Small intestine (tissue), 7 donors: Measurements from ENCODE around the gene FZD8. TPM values are rescaled to one million over a fixed set of nuclear protein-coding genes. Genes with fewer than 3 reads are reported as not detected.

Experiments used
- DNase-seq, 2 donors: peaks; one replicate each; pipeline versions ENCODE4 v3.0.0 to v3.0.0-alpha.2; 2013
- FAIRE-seq: peaks from 2 replicates; lab custom pipeline; 2012; peaks lifted over from hg19 to GRCh38; lab: Jason Lieb, UNC
- H3K27ac ChIP-seq, 3 donors: one replicate each; pipeline ENCODE4 v1.5.1; 2013; ENCODE audit warnings: low read length in 2 of 3, mild to moderate bottlenecking in 2 of 3, control low read depth in 1 of 3, inconsistent platforms in 1 of 3, low read depth in 1 of 3, moderate library complexity in 1 of 3
- H3K27me3 ChIP-seq, 3 donors: one replicate each; pipeline ENCODE4 v1.6.1; 2013; ENCODE audit warnings: low read length in 3 of 3, inconsistent platforms in 1 of 3; ENCODE audit not compliant: control insufficient read depth in 3 of 3, insufficient read depth in 3 of 3
- H3K36me3 ChIP-seq, 3 donors: one replicate each; pipeline ENCODE4 v1.6.1; 2013; ENCODE audit warnings: low read length in 3 of 3, inconsistent platforms in 1 of 3, low read depth in 1 of 3, mild to moderate bottlenecking in 1 of 3, moderate library complexity in 1 of 3; ENCODE audit not compliant: control insufficient read depth in 3 of 3, insufficient read depth in 2 of 3
- H3K4me1 ChIP-seq, 3 donors: one replicate each; pipeline ENCODE4 v1.6.1; 2013; ENCODE audit warnings: low read length in 2 of 3, inconsistent platforms in 1 of 3, low read depth in 1 of 3, mild to moderate bottlenecking in 1 of 3, moderate library complexity in 1 of 3; ENCODE audit not compliant: control insufficient read depth in 3 of 3, insufficient read depth in 2 of 3
- H3K4me3 ChIP-seq, 3 donors: one replicate each; pipeline ENCODE4 v1.5.1; 2013; ENCODE audit warnings: low read length in 3 of 3, control low read depth in 1 of 3, inconsistent platforms in 1 of 3, low read depth in 1 of 3, mild to moderate bottlenecking in 1 of 3, moderate library complexity in 1 of 3
- H3K9me3 ChIP-seq, 2 donors: one replicate each; pipeline ENCODE4 v1.6.1; 2013; ENCODE audit warnings: low read depth in 1 of 2, low read length in 1 of 2; ENCODE audit not compliant: control insufficient read depth in 2 of 2, insufficient read depth in 1 of 2
- WGBS, 3 donors: extraction: QIAGEN DNeasy Blood & Tissue Kit; methylation state at CpG; one replicate each; pipeline ENCODE4 v1.1.7; 2013; 5-methylcytosine and 5-hydroxymethylcytosine counted together
- polyA plus RNA-seq, 4 donors: library from polyadenylated mRNA; stranded (reverse) in 3 of 4; unstranded in 1 of 4; fragments of 200-250 nt in 3 of 4; fragments of 120-200 nt in 1 of 4; gene quantifications; one replicate each; pipeline versions ENCODE4 v1.2.1 to v1.2.3, GENCODE V29; 2013
- donor health status: healthy with polysubstance abuse.
- donor health status: control.
- donor health status: control.
- donor health status: Bipolar disorder and iron deficiency.
- donor health status: healthy.

The FZD8 gene
- polyA plus RNA-seq, 4 donors = 0.27 to 4.3 (median 1.6) TPM; not detected in 1

- Histone ChIP-seq H3K9me3 (no peaks in the 10 kb centered on the region), H3K27me3 (no peaks in the 10 kb centered on the region), H3K36me3 (no peaks in the 10 kb centered on the region), H3K4me3 (no peak overlapping the region), H3K4me1 (no peaks in the 10 kb centered on the region), H3K27ac (no peak overlapping the region)
- DNase-seq (no peak), FAIRE-seq (no peak)
- WGBS, 3 donors = 84 to 90% (median 86%) methylated on average over 1 of the region's 1 CpG
Observed at GRCh38 chr10:35631404-35631803, 10.7 kb downstream of the FZD8 start.

- H3K4me3 ChIP-seq = no peak overlapping the region
- WGBS, 3 donors = 82 to 85% (median 82%) methylated on average over 6 of the region's 6 CpGs
- H3K4me1 ChIP-seq = no peaks in the 10 kb centered on the region
- H3K27ac ChIP-seq = no peak overlapping the region
- H3K36me3 ChIP-seq = no peaks in the 10 kb centered on the region
- no peak for DNase-seq
- no peak for FAIRE-seq
- no peaks in the 10 kb centered on the region for H3K27me3 ChIP-seq
- H3K9me3 ChIP-seq = no peaks in the 10 kb centered on the region
Observed at GRCh38 chr10:35626971-35627507, 15.1 kb downstream of the FZD8 start.

- H3K27me3 ChIP-seq = peaks cover 0 to 3% (median 2%) of the 10 kb centered on the region in 3 donors
- DNase-seq (no peak), FAIRE-seq (no peak)
- 31 to 45% (median 41%) methylated on average over 5 of the region's 5 CpGs for WGBS, 3 donors
- H3K36me3 ChIP-seq = no peaks in the 10 kb centered on the region
- peaks cover 0 to 6% of the 10 kb centered on the region in 2 donors for H3K9me3 ChIP-seq
- H3K4me3 ChIP-seq = no peak overlapping the region
- no peak overlapping the region for H3K27ac ChIP-seq
- H3K4me1 ChIP-seq = no peaks in the 10 kb centered on the region
Observed at GRCh38 chr10:35614312-35614711, 27.8 kb downstream of the FZD8 start.

DNA sequence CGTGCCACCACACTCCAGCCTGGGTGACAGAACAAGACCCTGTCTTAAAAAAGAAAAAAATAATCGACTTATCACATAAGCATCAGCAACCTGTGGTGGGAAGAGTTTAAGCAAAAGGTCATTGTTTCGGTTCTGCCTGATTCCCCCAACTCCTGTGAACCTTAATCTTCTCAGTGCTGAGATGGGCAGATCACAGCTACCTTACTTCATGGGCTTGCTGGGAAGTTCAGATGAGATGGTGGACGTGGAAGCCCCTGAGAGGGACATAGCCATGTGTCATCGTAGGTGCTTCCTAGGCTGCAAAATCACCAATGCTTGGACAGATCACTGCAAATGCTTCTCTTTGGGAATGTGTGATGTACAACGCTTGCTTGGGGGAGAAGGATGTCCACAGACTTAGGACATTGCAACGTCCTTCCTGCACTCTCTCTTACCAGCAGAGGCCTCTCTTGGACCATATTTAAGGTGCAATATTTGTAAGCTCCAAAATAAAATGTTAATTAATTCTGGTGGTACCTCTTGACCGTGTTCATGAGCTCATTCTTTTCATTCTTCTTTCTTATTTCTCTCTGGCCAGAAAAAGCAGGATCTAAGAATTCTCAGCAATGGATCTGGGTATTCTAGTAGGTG is 28.4 kb downstream of the FZD8 start:
- 57 to 62% (median 62%) methylated on average over 8 of the region's 8 CpGs for WGBS, 3 donors
- Histone ChIP-seq H3K27me3 (peaks cover 0 to 6% (median 2%) of the 10 kb centered on the region in 3 donors), H3K4me1 (no peaks in the 10 kb centered on the region), H3K4me3 (no peak overlapping the region), H3K9me3 (peaks cover 0 to 6% of the 10 kb centered on the region in 2 donors), H3K27ac (no peak overlapping the region), H3K36me3 (no peaks in the 10 kb centered on the region)
- DNase-seq (no peak), FAIRE-seq (no peak)

DNA sequence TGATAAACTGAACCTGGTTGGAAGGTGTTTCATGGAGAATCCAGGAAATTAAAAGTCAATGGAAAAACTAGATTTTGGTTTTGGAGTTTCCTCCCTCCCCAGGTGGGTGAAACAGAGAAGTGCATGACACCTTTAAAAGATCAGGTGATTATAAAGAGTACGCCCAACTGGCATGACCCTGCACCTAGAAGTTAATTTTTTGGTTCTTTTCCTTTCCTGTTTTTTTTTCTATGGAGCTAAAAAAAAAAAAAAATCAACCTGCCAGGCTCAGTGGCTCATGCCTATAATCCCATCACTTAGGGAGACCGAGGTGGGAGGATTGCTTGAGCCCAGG is 29.0 kb downstream of the FZD8 start:
- Histone ChIP-seq H3K4me1 (no peaks in the 10 kb centered on the region), H3K9me3 (peaks cover 0 to 6% of the 10 kb centered on the region in 2 donors), H3K27ac (no peak overlapping the region), H3K27me3 (peaks cover 2 to 12% (median 5%) of the 10 kb centered on the region in 3 donors), H3K4me3 (no peak overlapping the region), H3K36me3 (no peaks in the 10 kb centered on the region)
- DNase-seq (no peak), FAIRE-seq (no peak)
- 50 to 75% (median 52%) methylated on average over 2 of the region's 2 CpGs for WGBS, 3 donors

DNA sequence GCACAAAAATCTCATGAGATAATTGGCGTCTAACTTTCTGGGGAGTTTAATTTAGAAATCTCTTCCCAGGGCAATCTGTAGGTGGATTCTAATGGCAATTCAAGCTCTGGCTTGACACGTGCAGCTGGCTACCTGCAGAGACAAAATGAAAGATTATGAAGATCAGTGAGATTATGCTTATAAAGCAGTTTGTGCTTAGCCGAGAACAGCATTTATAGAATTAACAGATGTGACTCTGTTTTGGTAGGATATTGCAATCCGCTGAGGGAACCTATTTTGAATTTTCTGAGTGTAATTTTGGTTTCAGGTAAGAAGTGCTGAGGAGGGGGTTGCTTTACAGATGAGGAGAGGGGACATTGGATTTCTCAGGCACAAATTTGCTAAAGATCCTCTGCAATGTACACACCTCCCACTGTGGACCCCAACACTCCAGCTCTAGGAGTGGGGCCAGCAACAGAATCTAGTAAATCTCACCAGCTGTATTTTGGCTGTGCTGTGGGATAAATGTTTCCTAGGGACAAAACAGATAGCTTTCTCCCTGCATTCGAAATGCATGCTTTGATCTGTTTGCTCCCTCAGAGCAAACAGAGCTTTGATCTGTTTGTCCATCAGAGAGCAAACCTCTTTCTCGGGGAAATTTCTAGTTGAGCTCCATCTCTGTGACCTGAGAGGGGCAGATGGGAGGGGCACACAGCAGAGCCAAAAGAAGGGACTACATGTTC is 29.6 kb downstream of the FZD8 start:
- Histone ChIP-seq H3K36me3 (no peaks in the 10 kb centered on the region), H3K4me1 (no peaks in the 10 kb centered on the region), H3K27ac (no peak overlapping the region), H3K4me3 (no peak overlapping the region), H3K9me3 (peaks cover 0 to 6% of the 10 kb centered on the region in 2 donors), H3K27me3 (peaks cover 3 to 17% (median 5%) of the 10 kb centered on the region in 3 donors)
- no peak for FAIRE-seq
- no peak for DNase-seq
- 53 to 63% (median 62%) methylated on average over 6 of the region's 6 CpGs for WGBS, 3 donors

DNA sequence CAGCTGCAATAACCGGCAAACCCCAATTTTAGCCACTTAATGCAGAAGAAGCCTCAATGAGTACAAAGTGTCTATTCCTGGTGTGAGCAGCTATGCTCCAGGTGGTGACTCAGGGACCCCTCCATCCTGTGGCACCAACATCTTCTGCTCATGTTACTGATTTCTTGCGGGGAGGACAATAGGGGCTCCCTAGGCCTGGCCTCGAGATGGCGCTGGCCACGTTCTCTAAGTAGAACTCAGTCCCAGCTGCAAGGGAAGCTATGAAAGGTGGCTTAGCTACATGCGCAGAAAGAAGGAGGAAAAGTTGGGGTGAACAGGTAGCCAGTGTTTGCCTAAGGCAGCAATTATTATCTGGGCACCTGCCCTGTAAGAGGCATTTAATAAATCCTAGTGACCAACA is 30.3 kb downstream of the FZD8 start:
- Histone ChIP-seq H3K9me3 (peaks cover 0 to 6% of the 10 kb centered on the region in 2 donors), H3K4me3 (no peak overlapping the region), H3K27ac (no peak overlapping the region), H3K27me3 (peaks cover 5 to 24% (median 5%) of the 10 kb centered on the region in 3 donors), H3K36me3 (no peaks in the 10 kb centered on the region), H3K4me1 (no peaks in the 10 kb centered on the region)
- DNase-seq = no peak
- 78 to 86% (median 84%) methylated on average over 6 of the region's 6 CpGs for WGBS, 3 donors
- FAIRE-seq = no peak

- FAIRE-seq (no peak), DNase-seq (no peak)
- Histone ChIP-seq H3K9me3 (peaks cover 0 to 9% of the 10 kb centered on the region in 2 donors), H3K4me1 (no peaks in the 10 kb centered on the region), H3K27ac (no peak overlapping the region), H3K27me3 (peaks cover 5 to 34% (median 8%) of the 10 kb centered on the region in 3 donors), H3K36me3 (no peaks in the 10 kb centered on the region), H3K4me3 (peak overlapping the region in 1 of 3 donors; percentile 52)
- WGBS, 3 donors = 66 to 74% (median 69%) methylated on average over 13 to 16 of the region's 16 CpGs
Observed at GRCh38 chr10:35608328-35608672, 33.8 kb downstream of the FZD8 start.
